Sigmoid colon (tissue), 7 donors: ENCODE data around the gene COL15A1. TPM values are rescaled to one million over a fixed set of nuclear protein-coding genes. Genes with fewer than 3 reads are reported as not detected.

Experiments used
- DNase-seq: peaks from one replicate; pipeline ENCODE4 v3.0.0-alpha.2; 2019
- H3K27ac ChIP-seq, 4 donors: fragments of 200-600 bp; sonication (generic); one replicate each; pipeline ENCODE4 v1.5.1; 2016 to 2019; ENCODE audit warnings: mild to moderate bottlenecking in 1 of 4
- H3K27me3 ChIP-seq, 3 donors: fragments of 200-600 bp; sonication (generic); one replicate each; pipeline ENCODE4 v1.5.1; 2019; ENCODE audit warnings: mild to moderate bottlenecking in 1 of 3
- H3K36me3 ChIP-seq, 4 donors: fragments of 200-600 bp; sonication (generic); one replicate each; pipeline ENCODE4 v1.5.1; 2016 to 2019
- H3K4me1 ChIP-seq, 4 donors: fragments of 200-600 bp; sonication (generic); one replicate each; pipeline ENCODE4 v1.5.1; 2017 to 2019
- H3K4me3 ChIP-seq, 4 donors: fragments of 200-600 bp; sonication (generic); one replicate each; pipeline ENCODE4 v1.5.1; 2017 to 2019; ENCODE audit warnings: mild to moderate bottlenecking in 2 of 4, moderate library complexity in 1 of 4
- H3K9me3 ChIP-seq, 4 donors: fragments of 200-600 bp in 3 of 4; sonication (generic) in 3 of 4; one replicate each; pipeline versions ENCODE4 v1.5.1 to v1.6.1; 2013 to 2019
- CTCF ChIP-seq, 4 experiments: fragments of 450-650 bp in 3 of 4; fragments of 200-600 bp in 1 of 4; IDR thresholded peaks; one replicate each; pipeline ENCODE4 v1.5.1; 2016 to 2019; ENCODE audit warnings: antibody characterized with exemption in 4 of 4, mild to moderate bottlenecking in 3 of 4, moderate library complexity in 2 of 4
- EP300 ChIP-seq, 4 donors: sonication (generic); formaldehyde crosslinking; IDR thresholded peaks; one replicate each; pipeline ENCODE4 v1.6.1; 2017; ENCODE audit warnings: antibody characterized with exemption in 4 of 4
- POLR2A ChIP-seq, 2 donors: fragments of 450-650 bp; IDR thresholded peaks; one replicate each; pipeline ENCODE4 v1.6.1; 2016; ENCODE audit warnings: antibody characterized with exemption in 2 of 2, mild to moderate bottlenecking in 2 of 2, moderate library complexity in 2 of 2
- POLR2AphosphoS5 ChIP-seq, 4 donors: sonication (generic); formaldehyde crosslinking; IDR thresholded peaks; one replicate each; pipeline ENCODE4 v1.6.1; 2017; ENCODE audit warnings: antibody characterized with exemption in 4 of 4
- WGBS, 2 donors: extraction: QIAGEN DNeasy Blood & Tissue Kit; methylation state at CpG; one replicate each; pipeline ENCODE4 v1.1.7; 2013; 5-methylcytosine and 5-hydroxymethylcytosine counted together
- intact Hi-C: fragments of 100-400 bp; cut with DNase I; formaldehyde crosslinking; loops from one replicate; pipeline ENCODE4 v1.15.1; 2023
- polyA plus RNA-seq, 3 donors: library from polyadenylated mRNA; stranded (reverse); fragments of 200-250 nt; gene quantifications; one replicate each; pipeline ENCODE4 v1.2.3, GENCODE V29; 2013
- total RNA-seq, 4 donors: library from RNA; depleted of rRNA; stranded (reverse); fragments of >200 nt; gene quantifications; one replicate each; pipeline ENCODE4 v1.1.0, GENCODE V29; 2016
- donor health status: healthy with polysubstance abuse.
- donor health status: Bipolar disorder and iron deficiency.
- donor health status: healthy.

Gene COL15A1
- total and polyA plus RNA-seq, 7 donors = under 0.01 to 104 (median 21.4) TPM

DNA sequence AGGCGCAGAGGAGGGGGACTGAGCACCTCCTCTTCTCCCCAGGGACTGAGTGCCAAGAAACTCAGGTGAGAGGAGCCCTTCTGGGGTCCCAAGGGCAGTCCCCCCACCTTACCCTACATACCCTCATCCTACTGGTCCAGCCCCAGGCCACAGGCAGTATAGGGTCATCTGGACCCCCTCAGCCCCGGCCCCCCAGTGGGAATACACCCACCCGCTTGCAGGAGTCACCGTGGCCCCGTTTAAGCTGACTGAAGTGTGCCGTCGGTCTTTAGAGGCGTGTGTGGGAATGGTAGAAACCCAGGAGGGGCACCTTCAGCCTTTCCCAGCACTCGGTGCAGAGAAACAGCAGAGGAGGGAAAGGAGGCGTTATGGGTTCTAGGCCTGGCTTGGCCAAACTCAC is 30.8 kb downstream of the COL15A1 start:
- Histone ChIP-seq H3K4me1 (peaks cover 0 to 95% (median 81%) of the 10 kb centered on the region in 4 donors), H3K27me3 (no peaks in the 10 kb centered on the region), H3K27ac (peak overlapping the region; percentile 76 to 91 (median 80)), H3K9me3 (no peaks in the 10 kb centered on the region), H3K4me3 (peak overlapping the region in 1 of 4 donors; percentile 34), H3K36me3 (no peaks in the 10 kb centered on the region)
- TF ChIP-seq POLR2A (IDR thresholded peaks at IDR 0.05) (no peak), EP300 (IDR thresholded peaks at IDR 0.05) (no peak), POLR2AphosphoS5 (IDR thresholded peaks at IDR 0.05) (no peak), CTCF (IDR thresholded peaks at IDR 0.05) (no peak)
- WGBS, 2 donors = 43 to 62% methylated on average over 10 of the region's 10 CpGs
- intact Hi-C loops = loop anchor here (10.0 kb wide), 2 partner anchors 170 to 840 kb away; partner anchors contain the start of gene GALNT12
- no peak for DNase-seq

- intact Hi-C loops = loop anchor here (1.0 to 10.0 kb wide), 3 partner anchors 22 to 840 kb away; partner anchors contain the start of gene GALNT12
- Histone ChIP-seq H3K4me3 (peak overlapping the region; percentile 2 to 37 (median 32)), H3K27ac (peak overlapping the region; percentile 76 to 91 (median 80)), H3K27me3 (no peaks in the 10 kb centered on the region), H3K9me3 (no peaks in the 10 kb centered on the region), H3K36me3 (no peaks in the 10 kb centered on the region), H3K4me1 (peaks cover 0 to 89% (median 76%) of the 10 kb centered on the region in 4 donors)
- 15 to 16% methylated on average over 33 of the region's 33 CpGs for whole genome bisulfite sequencing, 2 donors
- no peak for TF ChIP-seq EP300 (IDR thresholded peaks at IDR 0.05)
- TF ChIP-seq CTCF (IDR thresholded peaks at IDR 0.05) = peak; percentile 93 to 99 (median 97)
- TF ChIP-seq POLR2AphosphoS5 (IDR thresholded peaks at IDR 0.05) = peak; percentile 10 to 57 (median 49)
- peak; percentile 95 for DNase-seq
These were observed 31.4 kb downstream of the COL15A1 start for GRCh38 chr9:98974994-98975712.

GRCh38 chr9:98975838-98976237 is 32.1 kb downstream of the COL15A1 start:
- 81 to 85% methylated on average over 3 of the region's 3 CpGs for WGBS, 2 donors
- H3K27ac ChIP-seq = peak overlapping the region; percentile 76 to 91 (median 80)
- intact Hi-C loops = loop anchor here (1.0 to 10.0 kb wide), 3 partner anchors 21 to 839 kb away; partner anchors contain the start of gene GALNT12
- H3K4me1 ChIP-seq = peaks cover 0 to 82% (median 72%) of the 10 kb centered on the region in 4 donors
- H3K9me3 ChIP-seq = no peaks in the 10 kb centered on the region
- H3K36me3 ChIP-seq = no peaks in the 10 kb centered on the region
- no peak overlapping the region for H3K4me3 ChIP-seq
- no peaks in the 10 kb centered on the region for H3K27me3 ChIP-seq
- TF ChIP-seq POLR2A (IDR thresholded peaks at IDR 0.05) (no peak), CTCF (IDR thresholded peaks at IDR 0.05) (no peak), EP300 (IDR thresholded peaks at IDR 0.05) (no peak), POLR2AphosphoS5 (IDR thresholded peaks at IDR 0.05) (no peak)
- DNase-seq = no peak

DNA sequence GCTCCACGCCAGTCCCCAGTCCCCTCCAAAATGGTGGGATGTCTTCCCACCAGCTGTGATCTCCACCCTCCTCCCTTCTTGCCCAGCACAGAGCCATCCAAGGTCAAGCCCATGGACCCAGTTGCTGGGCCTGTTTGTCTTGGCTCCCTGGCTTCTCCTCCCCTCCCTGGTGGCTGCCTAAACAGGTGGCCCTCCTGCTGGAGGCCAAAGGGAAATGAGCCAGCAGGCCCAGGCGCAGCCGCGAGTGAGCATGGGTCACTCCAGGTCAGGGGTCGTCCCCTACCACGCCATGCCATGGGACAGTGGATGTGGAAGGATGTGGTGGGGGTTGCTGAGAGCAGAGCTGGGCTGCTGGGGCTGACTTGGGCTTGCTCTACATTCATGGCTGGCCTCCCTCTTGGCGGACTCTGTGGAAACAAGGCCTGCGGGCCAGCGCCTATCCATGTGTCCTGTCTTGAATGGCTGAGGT is 33.6 kb downstream of the COL15A1 start:
- H3K4me1 ChIP-seq = peaks cover 0 to 67% (median 58%) of the 10 kb centered on the region in 4 donors
- 86 to 87% methylated on average over 9 of the region's 9 CpGs for whole genome bisulfite sequencing, 2 donors
- intact Hi-C loops = loop anchor here (10.0 kb wide), 2 partner anchors 172 to 838 kb away; partner anchors contain the start of gene GALNT12

More for the DNA sequence above, 33.6 kb downstream of the COL15A1 start:
- DNase-seq = peak; percentile 63
- Histone ChIP-seq H3K9me3 (no peaks in the 10 kb centered on the region), H3K27ac (peak overlapping the region in 3 of 4 donors; percentile 80 to 91 (median 80)), H3K36me3 (no peaks in the 10 kb centered on the region), H3K27me3 (no peaks in the 10 kb centered on the region), H3K4me3 (no peak overlapping the region)
- TF ChIP-seq EP300 (IDR thresholded peaks at IDR 0.05) (no peak), POLR2AphosphoS5 (IDR thresholded peaks at IDR 0.05) (no peak), POLR2A (IDR thresholded peaks at IDR 0.05) (no peak), CTCF (IDR thresholded peaks at IDR 0.05) (no peak)
